K562 (cell line): ENCODE data around the gene UBE2QL1.

Experiments used
- FOXK2 ChIP-seq, 2 experiments: fragments of 450-650 bp; IDR thresholded peaks in 1 of 2; conservative IDR thresholded peaks in 1 of 2; 2 replicates each; pipeline ENCODE4 v1.6.1; 2016; ENCODE audit warnings: low read depth in 2 of 2, mild to moderate bottlenecking in 1 of 2
- FOXP1 ChIP-seq: sonication (generic); formaldehyde crosslinking; IDR thresholded peaks from 2 replicates; pipeline ENCODE4 v1.8.0; 2022; ENCODE audit warnings: mild to moderate bottlenecking, missing genetic modification reagents
- HNRNPUL1 ChIP-seq: fragments of 200-400 bp; formaldehyde crosslinking; IDR thresholded peaks from 2 replicates; pipeline ENCODE4 v1.6.1; 2017; ENCODE audit warnings: low read length
- MYC ChIP-seq, 2 experiments: fragments of 250-450 bp in 1 of 2; sonication (Bioruptor Pico) in 1 of 2; IDR thresholded peaks; 2 replicates each; pipeline versions ENCODE4 v1.5.1 to v1.6.1; 2012 to 2021; ENCODE audit warnings: low read depth in 2 of 2, borderline replicate concordance in 1 of 2, improper control_type of control experiment in 1 of 2, low read length in 1 of 2, mild to moderate bottlenecking in 1 of 2, moderate library complexity in 1 of 2
- POLR2A ChIP-seq: fragments of 450-650 bp; conservative IDR thresholded peaks from 2 replicates; pipeline ENCODE4 v1.6.1; 2016
- POLR2AphosphoS5 ChIP-seq: IDR thresholded peaks from 2 replicates; pipeline ENCODE4 v1.6.1; 2011; ENCODE audit warnings: mild to moderate bottlenecking, low read depth, low read length, moderate library complexity; ENCODE audit not compliant: control insufficient read depth, insufficient read depth
- TOE1 ChIP-seq, 2 experiments: fragments of 450-650 bp in 1 of 2; sonication (generic) in 1 of 2; formaldehyde crosslinking in 1 of 2; IDR thresholded peaks; 2 replicates each; pipeline versions ENCODE4 v1.7.1 to v1.8.0; 2016 to 2022; ENCODE audit warnings: borderline replicate concordance in 2 of 2, mild to moderate bottlenecking in 2 of 2, antibody characterized with exemption in 1 of 2, inconsistent platforms in 1 of 2, low read depth in 1 of 2, missing genetic modification reagents in 1 of 2, moderate library complexity in 1 of 2

DNA sequence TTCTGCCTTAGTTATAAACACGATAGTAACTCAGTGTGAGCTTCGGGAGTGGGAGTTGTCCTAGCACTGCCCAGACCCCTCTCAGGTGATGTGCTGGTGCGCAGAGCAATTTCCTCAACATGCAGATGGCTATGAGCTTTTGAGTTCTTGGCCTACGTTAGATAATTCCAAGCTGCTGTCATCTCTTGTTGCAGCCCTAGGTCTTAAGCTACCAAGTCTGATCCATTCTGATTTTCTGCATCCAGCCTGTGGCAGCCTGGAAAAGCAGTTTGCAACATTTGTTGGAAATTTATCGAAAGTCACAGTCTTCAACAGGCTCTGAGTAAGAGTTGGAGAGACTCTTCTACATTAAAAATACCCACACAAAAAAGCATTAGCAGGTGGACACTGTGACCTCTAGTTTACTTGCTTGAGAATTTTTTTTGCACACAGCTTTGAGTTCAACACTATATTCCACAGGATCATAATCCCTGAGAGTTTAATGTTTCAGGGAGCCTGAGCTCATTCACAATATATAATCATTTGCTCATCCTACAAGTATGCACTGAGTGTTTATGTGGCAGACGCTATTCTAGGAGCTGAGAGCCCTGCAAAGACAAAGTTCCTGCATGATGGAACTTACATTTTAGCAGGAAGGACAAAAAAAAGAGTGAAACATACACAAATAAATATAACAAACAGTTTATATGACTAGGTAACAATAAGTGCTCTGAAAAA lies 91.6 kb downstream of the UBE2QL1 start:
- TF ChIP-seq FOXP1 (no peak), TOE1 (IDR thresholded peaks at IDR 0.05; ENCODE audit: borderline replicate concordance) (no peak), TOE1 (CRISPR knock-in tag; IDR thresholded peaks at IDR 0.05; ENCODE audit: borderline replicate concordance, low read depth) (no peak), MYC (IDR thresholded peaks at IDR 0.05; ENCODE audit: low read depth, low read length) (no peak), MYC (CRISPR knock-in tag; IDR thresholded peaks at IDR 0.05; ENCODE audit: borderline replicate concordance, low read depth) (no peak), HNRNPUL1 (no peak), FOXK2 (conservative IDR thresholded peaks at IDR 0.05 in 1 of 2, IDR thresholded peaks at IDR 0.05 in 1 of 2; ENCODE audit: low read depth in 2 of 2) (no peak), POLR2AphosphoS5 (no peak), POLR2A (no peak)
